ENCODE data around the gene UBD. TPM values are rescaled to one million over a fixed set of nuclear protein-coding genes. Genes with fewer than 3 reads are reported as not detected.

Gene UBD
- total RNA-seq, 2 donors from 2014 or later: not detected

DNA sequence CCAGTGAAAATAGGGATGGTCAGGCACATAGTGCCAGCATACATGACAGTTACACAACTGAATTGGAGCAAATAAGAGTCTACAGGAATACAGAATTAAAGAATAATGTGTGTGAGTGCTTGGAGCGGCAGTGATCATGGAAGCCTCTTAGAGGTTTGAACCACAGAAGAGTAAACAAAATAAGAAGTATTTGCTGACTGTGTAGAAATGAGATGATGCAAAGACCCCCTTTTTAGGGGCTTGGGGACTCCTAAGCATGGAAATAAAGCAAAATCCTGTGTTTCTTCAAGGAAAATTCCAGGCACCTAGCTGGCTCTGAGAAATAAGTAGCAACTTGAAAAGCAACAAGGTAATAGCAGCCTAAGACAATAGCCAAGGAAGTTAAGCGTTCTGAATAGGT lies 32.1 kb upstream of the UBD start:
- Histone ChIP-seq H3K4me3 (ENCODE audit: low read length) (no peak overlapping the region), H3K27me3 (ENCODE audit: control insufficient read depth, insufficient read depth, low read length, poor library complexity, severe bottlenecking) (no peaks in the 10 kb centered on the region), H3K9me3 (ENCODE audit: control insufficient read depth, low read length) (no peaks in the 10 kb centered on the region), H3K27ac (ENCODE audit: low read depth, low read length) (no peak overlapping the region), H3K36me3 (ENCODE audit: control insufficient read depth, insufficient read depth, low read length) (no peaks in the 10 kb centered on the region), H3K4me1 (ENCODE audit: control insufficient read depth, insufficient read depth, low read length) (no peaks in the 10 kb centered on the region), H3K9ac (ENCODE audit: extremely low read depth, low read length, poor library complexity, severe bottlenecking) (no peak overlapping the region)
- WGBS, 2 experiments (ENCODE audit: insufficient coverage in 1 of 2, insufficient read length in 1 of 2): 89 to 97% methylated on average over 2 of the region's 2 CpGs
- peak; percentile 24 for DNase-seq
- Mint-ChIP-seq H3K4me1 (peaks cover 9% of the 10 kb centered on the region), H3K4me3 (no peak overlapping the region), H3K36me3 (ENCODE audit: low read depth) (no peaks in the 10 kb centered on the region), H3K27me3 (ENCODE audit: insufficient read depth) (no peaks in the 10 kb centered on the region), H3K27ac (no peak overlapping the region), H3K9me3 (no peaks in the 10 kb centered on the region)
- TF ChIP-seq, protein P1, sequence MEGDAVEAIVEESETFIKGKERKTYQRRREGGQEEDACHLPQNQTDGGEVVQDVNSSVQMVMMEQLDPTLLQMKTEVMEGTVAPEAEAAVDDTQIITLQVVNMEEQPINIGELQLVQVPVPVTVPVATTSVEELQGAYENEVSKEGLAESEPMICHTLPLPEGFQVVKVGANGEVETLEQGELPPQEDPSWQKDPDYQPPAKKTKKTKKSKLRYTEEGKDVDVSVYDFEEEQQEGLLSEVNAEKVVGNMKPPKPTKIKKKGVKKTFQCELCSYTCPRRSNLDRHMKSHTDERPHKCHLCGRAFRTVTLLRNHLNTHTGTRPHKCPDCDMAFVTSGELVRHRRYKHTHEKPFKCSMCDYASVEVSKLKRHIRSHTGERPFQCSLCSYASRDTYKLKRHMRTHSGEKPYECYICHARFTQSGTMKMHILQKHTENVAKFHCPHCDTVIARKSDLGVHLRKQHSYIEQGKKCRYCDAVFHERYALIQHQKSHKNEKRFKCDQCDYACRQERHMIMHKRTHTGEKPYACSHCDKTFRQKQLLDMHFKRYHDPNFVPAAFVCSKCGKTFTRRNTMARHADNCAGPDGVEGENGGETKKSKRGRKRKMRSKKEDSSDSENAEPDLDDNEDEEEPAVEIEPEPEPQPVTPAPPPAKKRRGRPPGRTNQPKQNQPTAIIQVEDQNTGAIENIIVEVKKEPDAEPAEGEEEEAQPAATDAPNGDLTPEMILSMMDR (conservative IDR thresholded peaks at IDR 0.05): no peak

DNA sequence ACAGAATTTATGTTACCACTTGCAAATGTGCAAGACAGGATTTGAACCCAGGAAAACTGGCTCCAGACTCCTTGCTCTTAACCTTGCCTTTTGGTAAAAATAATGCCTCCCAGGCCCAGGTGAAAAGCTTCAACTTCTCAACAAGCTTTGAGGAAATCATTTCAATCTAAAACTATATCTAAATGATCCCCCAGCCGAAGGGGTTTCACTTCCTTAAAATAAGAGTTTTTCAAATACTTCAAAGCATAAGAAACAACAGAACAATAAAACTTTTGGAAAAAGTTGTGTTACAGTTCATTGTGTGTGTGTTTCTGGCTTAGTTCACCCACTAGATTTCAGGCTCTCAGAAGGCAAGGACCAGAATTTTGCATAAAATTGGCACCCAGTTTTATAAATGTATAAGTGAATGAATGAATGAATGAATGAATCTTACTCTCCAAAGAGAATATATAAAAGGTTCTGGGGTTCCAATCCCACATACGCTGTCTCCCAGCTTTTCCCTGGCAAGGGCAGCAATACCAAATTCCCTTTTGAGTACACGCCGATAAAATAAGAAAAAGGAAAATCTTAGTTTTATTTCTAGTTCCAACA lies 30.8 kb upstream of the UBD start:
- TF ChIP-seq, protein P1 (conservative IDR thresholded peaks at IDR 0.05): no peak
- Mint-ChIP-seq H3K27ac (no peak overlapping the region), H3K4me3 (no peak overlapping the region), H3K9me3 (no peaks in the 10 kb centered on the region), H3K27me3 (ENCODE audit: insufficient read depth) (no peaks in the 10 kb centered on the region), H3K4me1 (peaks cover 9% of the 10 kb centered on the region), H3K36me3 (ENCODE audit: low read depth) (no peaks in the 10 kb centered on the region)
- no peak overlapping the region for H3K27ac ChIP-seq (ENCODE audit: low read depth, low read length)
- no peak for DNase-seq
- no peaks in the 10 kb centered on the region for H3K27me3 ChIP-seq (ENCODE audit: control insufficient read depth, insufficient read depth, low read length, poor library complexity, severe bottlenecking)
- 97% methylated on average over 3 to 4 of the region's 4 CpGs for WGBS, 2 experiments (ENCODE audit: insufficient coverage in 1 of 2, insufficient read length in 1 of 2)
- no peaks in the 10 kb centered on the region for H3K4me1 ChIP-seq (ENCODE audit: control insufficient read depth, insufficient read depth, low read length)
- no peaks in the 10 kb centered on the region for H3K36me3 ChIP-seq (ENCODE audit: control insufficient read depth, insufficient read depth, low read length)
- H3K9ac ChIP-seq (ENCODE audit: extremely low read depth, low read length, poor library complexity, severe bottlenecking): no peak overlapping the region
- no peaks in the 10 kb centered on the region for H3K9me3 ChIP-seq (ENCODE audit: control insufficient read depth, low read length)
- H3K4me3 ChIP-seq (ENCODE audit: low read length): no peak overlapping the region

DNA sequence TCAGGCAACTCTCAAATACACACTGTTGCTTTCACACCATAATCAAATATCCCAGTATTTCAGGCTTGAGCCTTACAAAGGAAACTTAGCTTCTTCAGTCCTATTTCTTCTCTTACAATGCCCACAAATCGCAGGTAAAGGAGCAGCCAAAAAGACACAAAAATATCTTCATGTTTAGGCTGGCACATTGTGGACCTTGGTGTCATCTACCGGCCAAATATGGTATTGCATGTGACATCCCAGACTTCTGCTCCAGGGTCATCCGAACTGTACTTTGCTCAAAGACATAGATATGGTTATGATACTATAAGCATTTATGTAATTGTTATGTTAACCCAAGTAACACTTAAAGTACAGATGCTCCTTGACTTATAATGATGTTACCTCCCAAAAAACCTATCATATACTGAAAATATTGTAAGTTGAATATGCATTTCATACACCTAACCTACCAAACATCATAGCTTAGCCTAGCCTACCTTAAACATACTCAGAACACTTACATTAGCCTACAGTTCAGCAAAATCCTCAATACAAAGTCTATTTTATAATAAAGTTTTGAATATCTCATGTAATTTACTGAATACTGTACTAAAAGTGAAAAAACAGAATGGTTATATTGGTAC lies 30.0 kb upstream of the UBD start:
- TF ChIP-seq, protein P1 (conservative IDR thresholded peaks at IDR 0.05): peak; percentile 96
- H3K9me3 ChIP-seq (ENCODE audit: control insufficient read depth, low read length): no peaks in the 10 kb centered on the region
- Mint-ChIP-seq H3K4me1 (peaks cover 9% of the 10 kb centered on the region), H3K36me3 (ENCODE audit: low read depth) (no peaks in the 10 kb centered on the region), H3K4me3 (no peak overlapping the region), H3K27me3 (ENCODE audit: insufficient read depth) (no peaks in the 10 kb centered on the region), H3K27ac (no peak overlapping the region), H3K9me3 (no peaks in the 10 kb centered on the region)
- peak; percentile 86 for DNase-seq
- H3K27ac ChIP-seq (ENCODE audit: low read depth, low read length): no peak overlapping the region
- H3K4me1 ChIP-seq (ENCODE audit: control insufficient read depth, insufficient read depth, low read length): no peaks in the 10 kb centered on the region
- no peak overlapping the region for H3K4me3 ChIP-seq (ENCODE audit: low read length)
- H3K9ac ChIP-seq (ENCODE audit: extremely low read depth, low read length, poor library complexity, severe bottlenecking): no peak overlapping the region
- WGBS, 2 experiments (ENCODE audit: insufficient coverage in 1 of 2, insufficient read length in 1 of 2): 43% methylated on average over 3 of the region's 3 CpGs; no CpG with 5 or more reads in 1 of the 2 experiments
- no peaks in the 10 kb centered on the region for H3K27me3 ChIP-seq (ENCODE audit: control insufficient read depth, insufficient read depth, low read length, poor library complexity, severe bottlenecking)
- no peaks in the 10 kb centered on the region for H3K36me3 ChIP-seq (ENCODE audit: control insufficient read depth, insufficient read depth, low read length)
